HG02943 (cell line): Measurements from ENCODE around the gene SNAPIN.
"Not testable (repeated sequence)": the region's sequence is repeated elsewhere in the genome, so short reads cannot be mapped to it uniquely, and the experiment has no call there.

Experiments used
- ATAC-seq: cut with Tn5 transposase; IDR thresholded peaks from one replicate; pipeline ENCODE4 v1.9.1; 2021; ENCODE audit warnings: mild to moderate bottlenecking, low read depth, moderate library complexity; ENCODE audit not compliant: unreplicated experiment

Gene SNAPIN

DNA sequence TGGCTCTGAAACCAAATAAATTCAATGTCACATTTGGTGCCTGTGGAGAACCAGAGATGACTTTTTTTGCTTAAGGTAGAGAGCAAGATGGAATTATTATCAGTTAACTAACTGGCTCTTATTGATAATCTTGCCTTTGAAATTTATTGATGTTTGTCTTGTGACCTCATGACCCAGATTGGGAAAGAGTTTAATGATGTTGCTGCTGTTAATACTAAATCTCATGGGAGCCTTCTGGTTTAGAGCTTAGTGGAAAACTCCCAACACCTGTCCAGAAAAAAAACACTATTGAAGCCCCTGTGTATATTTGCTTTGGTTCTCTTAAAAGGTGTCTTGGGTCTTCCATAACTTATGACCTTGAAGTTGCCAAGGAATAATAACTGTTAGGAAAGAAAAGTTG, 14.7 kb upstream of the SNAPIN start:
- ATAC-seq = no peak

DNA sequence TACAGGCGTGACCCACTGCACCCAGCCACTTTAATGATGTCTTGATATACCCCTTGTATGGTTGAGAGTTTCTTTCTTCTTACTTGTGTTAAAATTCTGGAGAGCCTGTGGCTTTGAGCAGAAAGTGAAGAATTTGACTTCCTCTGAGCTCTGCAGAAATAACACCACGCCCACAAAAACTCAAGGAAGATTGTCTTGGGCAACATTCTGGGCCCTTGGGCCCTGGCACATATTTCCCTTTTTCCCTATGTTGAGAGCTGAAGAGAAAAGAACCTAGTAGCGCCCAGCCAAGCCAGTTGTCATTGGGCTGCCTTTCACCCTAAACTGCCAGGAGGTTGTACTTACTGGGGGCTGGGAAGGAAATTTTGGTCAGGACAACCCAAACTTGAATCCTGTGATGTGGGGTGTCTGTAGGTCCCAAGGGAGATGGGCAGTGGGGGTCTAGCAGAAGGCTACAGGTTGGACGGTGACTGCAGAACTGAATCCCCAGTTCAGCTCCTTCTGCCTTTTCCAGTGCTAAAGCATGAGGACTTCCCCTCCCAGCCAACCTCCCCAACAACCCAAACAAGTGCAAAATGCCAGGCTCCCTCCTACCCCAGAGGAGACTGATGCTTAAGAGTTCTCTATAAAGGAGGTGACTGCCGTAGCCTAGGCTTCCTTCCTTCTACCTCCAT, 11.7 kb upstream of the SNAPIN start:
- ATAC-seq = no peak

DNA sequence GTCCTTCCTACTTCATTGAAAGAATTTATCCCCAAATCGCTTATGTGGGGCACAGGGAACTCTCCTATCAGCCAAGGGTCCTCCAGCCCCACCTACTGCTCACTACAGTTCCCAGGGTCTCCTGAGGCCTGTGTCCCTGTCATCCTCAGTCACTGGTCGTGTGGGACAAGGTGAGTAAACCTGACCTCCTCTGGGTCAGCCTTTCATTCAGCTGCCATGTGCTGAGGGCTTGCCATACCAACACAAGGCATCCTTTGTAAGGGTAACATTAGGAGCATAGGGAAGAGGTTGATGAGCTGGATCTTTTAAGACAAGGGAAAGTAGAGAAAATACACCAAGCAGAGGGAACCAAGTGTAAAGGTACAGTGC, 11.2 kb upstream of the SNAPIN start:
- ATAC-seq = no peak

DNA sequence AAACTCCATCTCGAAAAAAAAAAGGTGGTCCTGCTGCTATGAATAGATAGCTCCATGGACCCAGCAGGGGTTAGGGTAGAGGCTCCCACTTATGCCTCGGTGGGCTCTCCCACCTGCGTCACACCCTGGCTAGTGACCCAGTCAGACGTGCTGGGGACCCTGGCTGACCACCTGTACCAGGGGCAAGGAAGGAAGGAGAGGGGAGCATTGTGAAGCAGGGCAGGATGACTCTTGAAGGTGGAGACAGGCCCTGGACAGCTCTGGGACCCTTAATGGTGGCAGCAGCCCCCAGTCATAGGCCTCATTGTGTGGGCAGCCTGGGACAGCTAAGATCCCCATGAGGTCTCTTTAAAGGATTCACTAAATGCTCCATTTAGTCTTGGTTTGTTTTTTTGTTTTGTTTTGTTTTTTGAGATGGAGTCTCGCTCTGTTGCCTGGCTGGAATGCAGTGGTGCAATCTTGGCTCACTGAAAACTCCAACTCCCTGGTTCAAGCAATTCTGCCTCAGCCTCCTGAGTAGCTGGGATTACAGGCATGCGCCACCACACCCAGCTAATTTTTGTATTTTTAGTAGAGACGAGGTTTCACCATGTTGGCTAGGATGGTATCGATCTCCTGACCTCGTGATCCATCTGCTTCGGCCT, 10.4 kb upstream of the SNAPIN start:
- ATAC-seq = no peak

DNA sequence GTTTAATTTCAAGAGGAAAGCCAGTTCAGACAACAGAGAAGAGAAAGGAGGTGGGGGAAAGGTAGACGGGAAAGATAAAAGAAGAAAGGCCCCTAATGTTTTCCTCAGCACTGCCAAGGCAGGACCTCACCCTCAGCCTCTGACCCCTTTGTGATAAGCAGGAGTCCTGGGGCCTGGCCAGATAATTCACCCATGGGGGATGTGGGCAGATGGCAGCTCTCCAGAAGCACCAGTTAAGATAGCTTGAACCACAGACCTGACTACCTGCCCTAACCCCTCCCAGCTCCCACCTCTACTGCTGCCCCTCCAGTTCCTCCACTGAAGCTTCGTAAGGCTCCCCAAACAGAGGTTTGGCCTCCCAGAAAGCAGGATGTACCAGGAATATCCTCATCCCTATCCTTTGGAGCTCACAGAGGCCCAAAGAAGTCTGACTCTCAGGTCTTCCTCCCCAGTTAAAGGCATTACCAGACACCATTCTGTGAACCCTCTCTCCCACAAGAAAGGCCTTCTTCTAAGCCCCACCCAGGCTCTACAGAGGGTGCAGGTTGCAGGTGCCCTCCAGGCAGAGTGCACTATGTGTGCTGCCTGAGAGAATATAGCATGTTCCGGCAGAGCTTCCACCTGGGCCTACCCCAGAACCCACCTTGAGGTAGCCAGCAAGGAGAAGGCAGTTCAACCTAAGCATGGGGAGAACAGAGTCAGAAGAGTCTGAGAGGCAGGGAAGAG, 9.2 kb upstream of the SNAPIN start:
- ATAC-seq = no peak

DNA sequence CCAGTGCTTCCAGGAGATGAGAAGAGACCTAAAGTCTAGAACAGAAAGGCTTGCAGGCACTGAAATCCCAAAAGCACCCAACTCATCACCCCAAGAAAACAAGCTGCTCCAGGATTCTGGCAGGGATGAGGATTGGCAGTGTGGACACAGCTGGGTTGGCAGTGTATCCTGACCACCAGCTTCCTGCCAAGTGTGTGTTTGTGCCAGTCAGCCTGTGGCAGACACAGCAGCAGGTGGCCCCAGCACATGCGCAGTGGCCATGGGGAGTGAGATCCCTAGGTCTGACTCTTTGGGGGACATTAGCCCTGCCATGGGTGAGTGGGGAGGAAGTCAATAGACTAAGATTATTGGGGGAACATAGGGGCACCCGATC, 8.7 kb upstream of the SNAPIN start:
- no peak for ATAC-seq

DNA sequence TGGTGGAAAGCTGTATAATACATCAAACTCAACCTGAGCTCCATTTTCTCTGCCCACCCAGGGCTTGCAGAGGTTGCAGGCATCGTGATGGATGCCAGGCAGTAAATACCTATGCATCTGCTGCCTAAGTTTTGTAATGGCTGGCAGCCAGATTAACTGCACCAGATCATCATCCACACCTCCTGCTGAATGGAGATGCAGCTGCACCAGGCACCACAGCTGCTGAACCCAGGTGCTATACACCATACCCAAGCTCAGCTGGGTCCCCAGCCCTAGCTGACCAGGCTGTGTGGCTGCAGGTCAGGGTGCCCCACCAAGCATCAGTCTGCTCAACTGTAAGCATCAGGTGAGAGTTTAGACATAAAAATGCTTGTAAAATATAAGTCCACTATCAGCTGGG, 6.7 kb upstream of the SNAPIN start:
- no peak for ATAC-seq

DNA sequence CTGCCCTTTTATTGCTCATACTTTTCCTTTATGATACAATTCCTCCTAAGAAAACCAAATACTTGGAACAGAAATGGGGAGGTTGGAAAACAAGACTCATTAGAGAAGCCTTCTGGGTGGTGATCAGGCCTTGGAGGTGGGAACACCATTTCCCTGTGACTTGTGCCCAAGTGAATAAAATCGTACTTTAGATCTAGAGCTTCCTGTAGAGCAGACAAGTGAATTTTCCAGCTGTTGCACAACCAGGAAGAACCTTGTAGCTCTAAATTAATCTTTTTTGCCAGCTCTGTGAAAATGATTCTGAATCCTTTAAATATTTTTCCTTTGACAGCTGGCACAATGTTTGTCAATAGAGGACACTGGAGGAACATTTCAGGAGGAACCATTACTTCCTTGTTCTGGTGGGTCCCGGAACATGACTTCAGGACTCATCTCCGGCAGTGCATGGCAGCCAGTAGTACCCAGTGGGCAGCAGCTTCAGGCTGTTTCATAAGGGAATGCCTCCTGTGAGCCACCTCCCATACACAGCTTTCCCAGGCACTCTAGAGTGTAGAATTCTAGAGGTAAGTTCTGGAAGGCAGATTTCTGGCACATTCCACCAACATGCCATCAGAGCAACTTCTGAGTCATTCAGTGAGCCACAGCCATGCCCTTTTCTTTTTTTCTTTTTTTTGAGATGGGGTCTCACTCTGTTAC, 5.5 kb upstream of the SNAPIN start:
- no peak for ATAC-seq

DNA sequence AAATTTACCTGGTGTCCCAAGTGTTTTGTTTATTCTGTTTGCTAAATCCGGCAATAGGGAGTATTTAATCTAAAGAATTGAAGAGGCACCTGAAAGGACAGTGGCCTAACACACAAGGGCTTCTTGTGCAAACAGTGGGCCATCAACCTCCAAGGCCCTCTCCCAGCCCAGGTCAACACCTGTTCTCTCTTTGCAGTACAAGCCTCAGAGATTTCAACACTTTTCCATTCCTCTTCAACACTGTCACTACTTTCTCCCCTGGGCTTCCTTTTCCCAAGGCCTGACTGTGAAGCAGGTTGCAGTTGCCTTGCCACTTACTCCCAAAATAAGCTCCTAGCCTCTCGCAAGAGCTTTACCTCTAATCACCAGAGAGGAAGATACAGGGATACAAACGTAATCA, 3.2 kb upstream of the SNAPIN start:
- no peak for ATAC-seq

DNA sequence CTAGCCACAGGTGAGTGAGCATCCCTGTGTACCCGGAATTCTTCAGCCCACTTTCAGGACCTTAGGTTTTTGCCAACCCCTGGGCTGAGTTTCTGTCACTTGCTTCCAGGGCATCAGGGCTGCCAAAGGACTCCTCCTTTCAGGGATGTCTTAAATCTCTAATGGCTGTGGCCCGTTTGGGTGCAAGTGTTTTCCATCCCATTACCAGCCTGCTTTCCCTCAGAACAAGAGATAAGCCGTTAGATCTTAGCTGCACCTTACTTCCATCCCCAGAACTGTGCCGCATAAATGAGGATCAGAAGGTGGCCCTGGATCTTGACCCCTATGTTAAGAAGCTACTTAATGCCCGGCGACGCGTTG, 652 bp downstream of the SNAPIN start:
- no peak for ATAC-seq

DNA sequence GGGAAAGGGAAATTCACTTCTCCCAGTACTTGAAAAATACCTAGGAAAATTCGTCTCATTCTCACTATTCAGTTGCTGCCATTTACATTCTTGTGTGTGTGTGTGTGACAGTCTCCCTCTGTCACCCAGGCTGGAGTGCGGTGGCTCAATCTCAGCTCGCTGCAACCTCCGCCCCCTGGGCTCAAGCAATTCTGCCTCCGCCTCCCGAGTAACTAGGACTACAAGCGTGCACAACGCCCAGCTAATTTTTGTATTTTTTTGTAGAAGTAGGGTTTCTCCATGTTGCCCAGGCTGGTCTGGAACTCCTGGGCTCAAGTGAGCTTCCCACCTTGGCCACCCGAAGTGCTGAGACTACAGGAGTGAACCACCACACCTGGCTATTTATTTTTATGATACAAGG, 1.2 kb downstream of the SNAPIN start:
- no peak for ATAC-seq

DNA sequence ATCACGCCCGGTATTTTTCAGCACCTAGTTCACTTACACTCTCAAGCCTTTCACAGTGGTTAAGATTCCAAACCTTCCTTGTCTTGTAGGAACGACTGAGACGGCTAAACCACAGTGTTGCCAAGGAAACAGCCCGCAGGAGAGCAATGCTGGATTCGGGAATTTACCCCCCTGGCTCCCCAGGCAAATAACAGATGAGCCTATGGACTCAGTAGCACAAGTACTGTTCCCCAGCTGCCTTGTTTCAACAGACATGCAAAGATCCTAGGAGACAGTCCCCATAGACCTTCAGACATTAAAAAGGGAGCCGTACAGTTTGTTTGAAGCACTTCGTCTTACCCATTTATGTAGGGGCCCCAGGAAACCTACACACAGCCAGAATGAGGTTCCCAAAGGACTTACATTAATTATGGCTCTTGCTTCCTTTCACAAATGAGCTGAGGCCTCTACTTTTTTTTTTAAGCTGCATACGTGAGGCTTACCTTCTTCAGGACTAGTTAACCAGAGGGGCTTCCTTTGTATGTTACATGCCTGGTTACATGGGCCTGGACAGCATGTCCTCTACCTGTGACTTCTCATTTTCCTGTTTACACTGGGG, 2.7 kb downstream of the SNAPIN start:
- ATAC-seq = no peak

DNA sequence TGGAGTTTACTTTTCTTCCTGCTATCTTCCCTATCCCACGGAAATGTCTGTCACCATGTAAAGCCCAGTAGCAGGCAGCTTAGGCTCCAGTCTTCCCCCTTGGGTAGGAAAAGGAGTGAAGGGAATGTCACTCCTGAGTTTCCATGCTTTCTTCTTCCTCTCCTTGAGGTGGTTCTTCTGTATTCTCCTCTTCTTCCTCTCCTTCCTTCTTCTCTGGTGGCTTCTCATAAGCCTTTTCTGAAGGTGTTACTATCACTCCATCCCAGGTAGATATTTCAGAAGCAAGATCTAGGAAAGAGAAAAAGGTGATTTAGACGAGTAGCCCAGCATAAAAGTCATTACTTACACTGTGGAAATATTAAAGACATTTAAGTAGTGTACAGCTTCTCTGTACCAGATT, 3.8 kb downstream of the SNAPIN start:
- ATAC-seq = no peak

DNA sequence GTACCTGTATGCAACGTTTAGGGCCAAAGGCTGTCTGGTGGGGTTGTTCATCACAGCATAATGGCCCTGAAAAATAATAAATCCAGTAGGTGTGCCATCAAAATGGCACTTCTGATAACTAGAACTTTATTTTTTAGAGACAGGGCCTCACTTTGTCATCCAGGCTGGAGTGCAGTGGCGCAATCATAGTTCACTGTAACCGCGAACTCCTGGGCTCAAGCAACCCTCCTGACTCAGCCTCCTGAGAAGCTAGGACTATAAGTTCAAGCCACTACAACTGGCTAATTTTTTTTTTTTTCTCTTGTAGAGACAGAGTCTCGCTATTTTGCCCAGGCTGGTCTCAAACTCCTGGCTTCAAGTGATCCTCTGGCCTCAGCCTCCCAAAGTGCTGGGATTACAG, 4.7 kb downstream of the SNAPIN start:
- no peak for ATAC-seq

DNA sequence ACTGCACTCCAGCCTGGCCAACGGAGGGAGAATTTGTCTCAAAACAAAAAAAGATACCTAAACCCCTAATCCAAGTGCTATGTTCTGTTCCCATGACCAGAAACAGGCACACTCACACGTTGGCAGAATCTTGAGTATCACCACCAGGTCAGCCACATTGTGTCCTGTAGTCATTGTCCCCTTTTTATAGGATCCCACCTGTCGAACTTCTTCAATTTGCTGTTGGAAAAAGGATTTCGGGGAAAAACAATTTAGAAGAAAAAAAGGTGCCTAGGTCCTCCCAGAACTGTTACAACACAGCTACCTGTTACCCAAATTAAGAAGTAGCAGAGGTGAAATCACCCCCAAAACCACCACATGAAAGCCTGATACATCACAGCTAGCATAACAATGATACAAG, 8.9 kb downstream of the SNAPIN start:
- no peak for ATAC-seq

DNA sequence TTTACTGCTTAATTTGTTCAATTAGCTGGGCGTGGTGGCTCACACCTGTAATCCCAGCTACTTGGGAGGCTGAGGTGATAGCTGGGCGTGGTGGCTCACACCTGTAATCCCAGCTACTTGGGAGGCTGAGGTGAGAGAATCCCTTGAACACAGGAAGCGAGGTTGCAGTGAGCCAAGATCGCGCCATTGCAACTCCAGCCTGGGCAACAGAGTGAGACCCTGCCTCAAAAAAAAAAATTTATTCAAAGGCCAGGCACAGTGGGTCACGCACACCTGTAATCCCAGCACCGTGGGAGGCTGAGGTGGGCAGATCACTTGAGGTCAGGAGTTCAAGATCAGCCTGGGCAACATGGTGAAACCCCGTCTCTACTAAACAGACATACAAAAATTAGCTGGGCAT, 10.2 kb downstream of the SNAPIN start:
- ATAC-seq = not testable (repeated sequence)

DNA sequence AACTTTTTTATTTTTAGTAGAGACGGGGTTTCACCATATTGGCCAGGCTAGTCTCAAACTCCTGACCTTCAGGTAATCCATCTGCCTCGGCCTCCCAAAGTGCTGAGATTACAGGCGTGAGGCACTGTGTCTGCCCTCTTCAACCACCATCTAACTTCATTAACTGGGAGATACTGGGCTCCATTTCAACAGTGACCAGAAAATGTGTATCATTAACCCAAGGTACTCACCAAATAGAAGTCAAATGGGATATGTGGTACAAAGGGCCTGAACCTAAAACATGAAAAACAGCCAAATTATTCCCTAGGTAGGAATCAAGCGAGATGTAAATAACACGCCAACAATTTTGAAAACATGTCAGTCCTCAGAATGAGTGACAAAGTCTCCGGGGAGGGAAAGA, 11.1 kb downstream of the SNAPIN start:
- no peak for ATAC-seq

DNA sequence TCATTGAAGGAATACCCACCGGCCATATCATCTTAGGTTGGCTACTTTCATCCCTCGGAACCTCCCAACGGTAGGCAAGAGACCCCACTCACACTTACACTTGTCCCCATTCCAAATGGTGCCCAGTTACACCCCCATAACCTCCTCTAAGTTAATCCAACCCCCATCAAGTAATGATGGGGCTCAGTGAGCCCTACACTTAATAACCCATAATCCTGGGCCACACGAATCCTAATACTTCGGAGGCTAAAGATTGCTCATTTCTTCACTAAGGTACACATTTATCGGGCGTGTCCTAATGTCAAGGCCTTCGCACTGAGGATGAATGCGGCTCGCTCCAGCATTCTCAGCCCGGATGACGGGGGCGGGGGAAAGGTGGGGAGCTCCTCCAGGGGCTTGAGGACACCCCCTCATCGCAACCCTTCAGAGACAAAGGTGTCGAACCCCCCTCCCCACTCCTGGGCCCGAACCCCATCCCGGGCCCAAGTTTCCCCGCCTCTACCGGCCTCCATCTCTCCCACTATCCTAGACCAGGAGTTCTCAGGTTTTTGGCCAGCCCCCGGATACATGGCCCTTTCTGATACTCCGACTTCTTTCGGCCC, 11.9 kb downstream of the SNAPIN start:
- no peak for ATAC-seq

DNA sequence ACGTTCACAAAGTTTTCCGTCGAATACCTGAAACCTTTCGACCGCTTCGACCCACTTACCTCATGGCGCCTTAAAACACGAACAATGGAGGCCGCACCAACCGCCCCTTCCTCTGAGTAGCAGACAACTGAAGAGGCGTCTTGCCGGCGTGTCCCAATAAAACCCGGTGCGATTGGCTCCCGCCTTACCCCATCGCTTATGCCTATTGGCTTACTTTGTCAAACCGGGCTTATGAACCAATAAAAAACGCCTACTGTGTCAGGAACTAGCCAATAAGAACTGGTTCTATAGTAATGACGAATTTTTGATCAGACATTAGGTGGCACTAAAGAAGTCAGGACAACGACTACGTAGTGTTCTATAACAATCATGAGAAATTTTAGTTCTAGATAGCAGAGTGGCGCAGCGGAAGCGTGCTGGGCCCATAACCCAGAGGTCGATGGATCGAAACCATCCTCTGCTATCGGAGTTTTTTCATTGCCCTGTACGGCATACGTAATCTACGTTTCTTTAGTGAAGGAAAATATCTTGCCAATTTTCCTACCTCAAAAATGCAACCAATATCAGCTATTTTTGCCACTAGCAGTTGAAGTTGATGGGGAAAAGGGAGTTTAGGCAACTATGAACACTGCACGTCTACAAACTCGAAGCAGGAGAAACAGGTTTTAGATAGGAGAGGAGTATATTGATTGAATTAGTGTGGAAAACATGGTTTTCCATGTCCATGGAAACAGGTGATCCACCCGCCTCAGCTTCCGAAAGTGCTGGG, 12.5 kb downstream of the SNAPIN start, which contains the start of gene ILF2:
TSS of gene ILF2 (minus strand) at position 135 of the 769 bp plus-strand sequence. CDS start at position 64, 71 bp downstream.
- peak; percentile 95 for ATAC-seq
